ENCODE results near the gene JMJD1C. TPM values are rescaled to one million over a fixed set of nuclear protein-coding genes. Genes with fewer than 3 reads are reported as not detected.

Gene JMJD1C
- polyA plus RNA-seq, 2 donors = 22.0 to 49.1 TPM

DNA sequence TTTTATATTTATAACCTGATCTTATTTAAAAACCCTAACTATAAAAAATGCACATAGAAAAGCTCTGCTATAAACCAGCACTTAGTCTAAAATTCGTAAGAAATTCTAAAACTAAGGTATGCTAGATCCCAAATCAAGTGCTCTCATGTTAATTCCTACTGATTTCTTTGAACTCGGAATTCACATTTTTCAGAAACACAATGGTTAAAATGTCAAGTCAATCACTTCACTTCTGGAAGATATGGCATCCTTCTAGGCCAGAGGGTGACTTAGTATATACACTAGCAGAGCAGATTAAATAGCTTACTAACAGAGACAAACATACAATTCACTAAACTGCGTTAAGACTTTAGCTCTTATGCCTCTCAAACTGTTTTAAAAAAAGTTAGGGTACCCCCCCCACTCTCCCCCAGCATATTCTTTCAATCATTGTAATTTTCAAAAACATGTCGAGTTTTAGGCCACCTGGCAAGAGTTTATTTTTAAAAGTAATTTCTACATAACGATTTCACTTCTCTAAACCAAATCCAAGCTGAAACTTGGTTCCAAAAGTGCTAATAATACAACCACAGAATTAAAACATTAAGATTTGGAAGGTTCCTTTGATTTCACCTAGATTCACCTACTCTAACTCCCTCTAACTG, 203.2 kb downstream of the JMJD1C start:
- Histone ChIP-seq H3K27me3 (ENCODE audit: control insufficient read depth in 1 of 2, insufficient read depth in 2 of 2, low read length in 2 of 2) (no peaks in the 10 kb centered on the region), H3K36me3 (ENCODE audit: control insufficient read depth in 2 of 2, insufficient read depth in 2 of 2, low read length in 1 of 2) (no peaks in the 10 kb centered on the region), H3K4me3 (ENCODE audit: low read depth in 1 of 2, low read length in 2 of 2) (no peak overlapping the region), H3K9me3 (ENCODE audit: control insufficient read depth in 2 of 2, insufficient read depth in 1 of 2, low read depth in 1 of 2, low read length in 1 of 2) (no peaks in the 10 kb centered on the region), H3K27ac (ENCODE audit: low read depth in 2 of 2, low read length in 1 of 2) (no peak overlapping the region), H3K4me1 (ENCODE audit: control insufficient read depth in 2 of 2, insufficient read depth in 2 of 2, low read length in 1 of 2) (no peaks in the 10 kb centered on the region)
- 65 to 72% methylated on average over 5 of the region's 5 CpGs for WGBS, 2 donors

DNA sequence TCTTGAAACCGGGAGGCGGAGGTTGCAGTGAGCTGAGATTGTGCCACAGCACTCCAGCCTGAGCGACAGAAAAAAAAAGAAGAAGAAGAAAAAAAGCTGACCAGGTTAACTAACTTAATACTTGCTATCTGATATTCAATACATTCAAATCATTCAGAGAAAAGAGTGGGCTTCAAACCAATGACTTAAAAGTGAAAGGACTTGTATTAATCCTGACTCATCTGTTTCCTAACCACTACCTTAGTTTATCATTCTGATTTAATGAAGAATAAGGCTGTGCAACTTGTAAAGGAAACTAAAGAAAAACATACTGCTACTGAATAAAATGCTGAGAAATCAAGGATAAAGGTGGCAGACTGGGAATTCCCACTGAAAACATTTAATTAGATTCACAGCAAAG, 204.3 kb downstream of the JMJD1C start:
- Histone ChIP-seq H3K4me3 (ENCODE audit: low read depth in 1 of 2, low read length in 2 of 2) (no peak overlapping the region), H3K4me1 (ENCODE audit: control insufficient read depth in 2 of 2, insufficient read depth in 2 of 2, low read length in 1 of 2) (no peaks in the 10 kb centered on the region), H3K27ac (ENCODE audit: low read depth in 2 of 2, low read length in 1 of 2) (peak overlapping the region in 1 of 2 donors; percentile 42), H3K27me3 (ENCODE audit: control insufficient read depth in 1 of 2, insufficient read depth in 2 of 2, low read length in 2 of 2) (no peaks in the 10 kb centered on the region), H3K36me3 (ENCODE audit: control insufficient read depth in 2 of 2, insufficient read depth in 2 of 2, low read length in 1 of 2) (no peaks in the 10 kb centered on the region), H3K9me3 (ENCODE audit: control insufficient read depth in 2 of 2, insufficient read depth in 1 of 2, low read depth in 1 of 2, low read length in 1 of 2) (no peaks in the 10 kb centered on the region)
- 78 to 85% methylated on average over 3 of the region's 3 CpGs for WGBS, 2 donors

DNA sequence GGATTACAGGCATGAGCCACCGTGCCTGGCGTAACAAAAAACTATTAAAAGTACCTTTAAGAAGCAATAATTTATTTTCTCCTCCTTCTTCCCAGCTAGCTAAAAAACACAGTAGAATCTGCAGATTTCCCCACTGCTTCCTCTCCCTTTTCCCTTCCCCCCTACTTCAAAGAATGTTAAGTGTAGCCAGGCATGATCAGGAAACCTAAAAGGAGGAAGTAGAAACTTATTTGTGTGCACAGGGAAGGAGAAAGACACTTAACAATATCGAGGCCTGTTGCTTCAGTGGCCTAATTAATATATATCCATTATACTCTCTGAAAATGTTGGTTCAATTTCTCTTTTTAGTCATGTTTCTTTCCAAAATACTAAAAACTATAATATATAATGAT, 204.9 kb downstream of the JMJD1C start:
- no peak overlapping the region for H3K4me3 ChIP-seq (ENCODE audit: low read depth in 1 of 2, low read length in 2 of 2)
- no peaks in the 10 kb centered on the region for H3K36me3 ChIP-seq (ENCODE audit: control insufficient read depth in 2 of 2, insufficient read depth in 2 of 2, low read length in 1 of 2)
- peak overlapping the region; percentile 13 to 37 for H3K27ac ChIP-seq (ENCODE audit: low read depth in 2 of 2, low read length in 1 of 2)
- WGBS, 2 donors = 71 to 81% methylated on average over 3 of the region's 3 CpGs
- no peaks in the 10 kb centered on the region for H3K9me3 ChIP-seq (ENCODE audit: control insufficient read depth in 2 of 2, insufficient read depth in 1 of 2, low read depth in 1 of 2, low read length in 1 of 2)
- H3K27me3 ChIP-seq (ENCODE audit: control insufficient read depth in 1 of 2, insufficient read depth in 2 of 2, low read length in 2 of 2) = no peaks in the 10 kb centered on the region
- H3K4me1 ChIP-seq (ENCODE audit: control insufficient read depth in 2 of 2, insufficient read depth in 2 of 2, low read length in 1 of 2) = no peaks in the 10 kb centered on the region

DNA sequence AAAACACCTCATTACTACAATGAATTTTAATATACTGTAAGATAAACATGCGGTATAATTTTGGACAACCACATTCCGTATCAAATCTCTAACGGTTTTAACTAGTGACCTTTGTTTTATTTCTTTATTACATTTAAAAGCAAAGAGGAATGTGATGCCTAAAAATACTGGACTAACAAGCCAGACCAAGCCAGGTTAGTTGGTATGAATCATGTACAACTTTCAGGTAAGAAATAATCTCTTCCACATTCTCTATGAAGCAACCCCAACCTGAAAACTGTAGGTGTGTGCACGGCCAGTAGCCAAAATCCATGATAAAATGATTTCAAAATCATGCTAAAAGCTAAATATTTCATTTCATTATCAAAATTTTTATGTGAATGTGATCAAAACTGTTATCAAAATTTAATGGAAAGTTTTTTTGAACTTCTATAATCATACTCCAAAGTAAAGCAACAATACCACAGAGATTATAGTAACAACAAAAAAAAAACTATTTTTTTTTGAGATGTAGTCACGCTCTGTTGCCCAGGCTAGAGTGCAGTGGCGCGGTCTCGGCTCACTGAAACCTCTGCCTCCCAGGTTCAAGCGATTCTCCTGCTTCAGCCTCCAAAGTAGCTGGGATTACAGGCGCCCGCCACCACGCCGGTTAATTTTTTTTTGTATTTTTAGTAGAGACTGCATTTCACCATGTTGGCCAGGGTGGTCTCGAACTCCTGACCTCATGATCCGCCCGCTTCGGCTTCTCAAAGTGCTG, 205.5 kb downstream of the JMJD1C start:
- Histone ChIP-seq H3K4me1 (ENCODE audit: control insufficient read depth in 2 of 2, insufficient read depth in 2 of 2, low read length in 1 of 2) (no peaks in the 10 kb centered on the region), H3K27ac (ENCODE audit: low read depth in 2 of 2, low read length in 1 of 2) (peak overlapping the region; percentile 22 to 37), H3K9me3 (ENCODE audit: control insufficient read depth in 2 of 2, insufficient read depth in 1 of 2, low read depth in 1 of 2, low read length in 1 of 2) (no peaks in the 10 kb centered on the region), H3K36me3 (ENCODE audit: control insufficient read depth in 2 of 2, insufficient read depth in 2 of 2, low read length in 1 of 2) (no peaks in the 10 kb centered on the region), H3K4me3 (ENCODE audit: low read depth in 1 of 2, low read length in 2 of 2) (no peak overlapping the region), H3K27me3 (ENCODE audit: control insufficient read depth in 1 of 2, insufficient read depth in 2 of 2, low read length in 2 of 2) (no peaks in the 10 kb centered on the region)
- 85 to 88% methylated on average over 17 of the region's 17 CpGs for WGBS, 2 donors

DNA sequence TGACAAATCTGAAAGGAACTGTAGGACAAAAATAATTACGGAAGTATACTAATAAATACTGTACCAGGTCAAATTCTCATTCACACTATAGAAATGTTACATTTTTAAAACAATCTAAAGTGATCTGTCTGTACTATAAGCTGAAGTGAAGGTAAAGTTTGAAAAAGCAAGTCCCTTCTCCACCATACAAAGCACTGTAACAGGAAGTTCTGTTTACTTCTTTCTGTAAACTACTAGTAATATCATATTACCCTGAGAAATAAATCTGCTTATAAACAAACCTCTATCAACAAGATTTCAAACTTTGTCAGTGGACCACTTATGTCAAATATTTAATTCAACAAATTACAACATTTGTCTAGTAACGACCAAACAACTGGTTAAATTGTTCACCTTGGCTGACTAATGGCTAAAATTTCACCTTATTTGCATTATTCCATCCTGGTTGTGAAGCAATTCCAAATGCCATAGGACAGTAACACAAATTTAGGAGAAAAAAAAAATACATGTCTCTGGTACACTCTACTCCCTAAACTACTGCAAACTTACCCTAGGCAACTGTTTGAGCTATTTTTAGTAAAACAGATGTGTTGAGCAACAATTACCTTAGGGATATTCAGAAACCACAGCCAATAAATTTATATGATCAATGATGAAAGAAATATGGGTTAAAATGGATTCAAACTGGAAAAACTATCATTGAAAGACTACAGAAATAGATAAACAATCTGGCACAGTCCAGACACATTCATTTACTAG, 206.7 kb downstream of the JMJD1C start:
- Histone ChIP-seq H3K27me3 (ENCODE audit: control insufficient read depth in 1 of 2, insufficient read depth in 2 of 2, low read length in 2 of 2) (no peaks in the 10 kb centered on the region), H3K36me3 (ENCODE audit: control insufficient read depth in 2 of 2, insufficient read depth in 2 of 2, low read length in 1 of 2) (no peaks in the 10 kb centered on the region), H3K27ac (ENCODE audit: low read depth in 2 of 2, low read length in 1 of 2) (no peak overlapping the region), H3K9me3 (ENCODE audit: control insufficient read depth in 2 of 2, insufficient read depth in 1 of 2, low read depth in 1 of 2, low read length in 1 of 2) (no peaks in the 10 kb centered on the region), H3K4me1 (ENCODE audit: control insufficient read depth in 2 of 2, insufficient read depth in 2 of 2, low read length in 1 of 2) (no peaks in the 10 kb centered on the region), H3K4me3 (ENCODE audit: low read depth in 1 of 2, low read length in 2 of 2) (no peak overlapping the region)
- WGBS, 2 donors = 79 to 88% methylated on average over 2 of the region's 2 CpGs

DNA sequence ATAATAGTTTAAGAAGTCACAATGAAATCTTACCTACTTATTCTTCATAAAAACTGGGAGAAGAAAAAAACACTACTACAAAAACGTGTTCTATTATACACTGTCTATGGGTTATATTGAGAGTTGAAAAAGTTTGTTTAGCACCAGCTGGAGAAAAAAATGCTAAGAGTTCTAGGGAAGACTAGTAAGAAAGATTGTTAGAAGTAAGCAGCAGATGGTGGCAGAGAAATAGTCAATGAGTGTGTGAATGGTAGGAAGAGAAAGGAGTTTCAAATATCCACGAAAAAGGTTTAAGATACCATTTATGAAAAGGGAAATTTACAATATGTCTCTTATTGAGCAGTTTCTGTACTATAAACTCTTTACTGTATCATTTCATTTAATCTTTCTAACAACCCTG, 208.0 kb downstream of the JMJD1C start:
- Histone ChIP-seq H3K4me3 (ENCODE audit: low read depth in 1 of 2, low read length in 2 of 2) (no peak overlapping the region), H3K27me3 (ENCODE audit: control insufficient read depth in 1 of 2, insufficient read depth in 2 of 2, low read length in 2 of 2) (no peaks in the 10 kb centered on the region), H3K36me3 (ENCODE audit: control insufficient read depth in 2 of 2, insufficient read depth in 2 of 2, low read length in 1 of 2) (no peaks in the 10 kb centered on the region), H3K9me3 (ENCODE audit: control insufficient read depth in 2 of 2, insufficient read depth in 1 of 2, low read depth in 1 of 2, low read length in 1 of 2) (no peaks in the 10 kb centered on the region), H3K4me1 (ENCODE audit: control insufficient read depth in 2 of 2, insufficient read depth in 2 of 2, low read length in 1 of 2) (no peaks in the 10 kb centered on the region), H3K27ac (ENCODE audit: low read depth in 2 of 2, low read length in 1 of 2) (no peak overlapping the region)
- 71 to 76% methylated on average over 2 of the region's 2 CpGs for WGBS, 2 donors

DNA sequence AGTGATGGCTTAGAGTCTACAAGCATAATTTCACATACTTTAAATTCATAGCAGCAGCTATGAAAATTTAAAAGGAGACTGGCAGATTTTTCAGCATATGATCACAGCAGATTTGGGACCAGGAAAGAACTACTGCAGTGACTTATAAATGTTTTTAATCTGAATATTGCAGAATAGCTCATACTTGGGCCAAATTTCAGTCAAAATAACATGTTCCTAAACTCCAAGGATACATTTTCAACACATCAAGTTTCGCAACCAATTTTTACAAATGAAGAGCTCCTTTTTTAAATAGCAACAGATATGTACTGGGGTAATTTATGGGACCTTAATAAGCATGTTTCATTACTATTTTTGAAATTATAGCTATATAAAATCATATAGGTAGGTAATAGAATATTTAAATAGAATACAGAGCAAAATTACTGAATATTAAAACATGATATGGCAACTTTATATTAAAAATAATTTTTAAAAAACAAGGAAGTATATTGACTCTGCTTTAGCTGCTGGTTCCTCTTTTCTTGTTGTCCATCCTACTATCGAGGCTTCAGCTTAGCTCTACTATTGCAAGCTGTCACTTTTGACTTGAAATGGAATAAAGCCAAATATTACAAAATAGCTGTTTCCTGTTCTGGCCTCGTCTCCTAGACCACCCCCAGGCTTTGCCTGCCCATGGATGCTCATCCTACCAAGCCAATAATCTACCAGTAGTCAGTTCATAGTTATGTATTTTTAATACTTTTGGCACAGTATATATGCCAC, 209.6 kb downstream of the JMJD1C start:
- Histone ChIP-seq H3K4me3 (ENCODE audit: low read depth in 1 of 2, low read length in 2 of 2) (no peak overlapping the region), H3K9me3 (ENCODE audit: control insufficient read depth in 2 of 2, insufficient read depth in 1 of 2, low read depth in 1 of 2, low read length in 1 of 2) (no peaks in the 10 kb centered on the region), H3K27me3 (ENCODE audit: control insufficient read depth in 1 of 2, insufficient read depth in 2 of 2, low read length in 2 of 2) (no peaks in the 10 kb centered on the region), H3K27ac (ENCODE audit: low read depth in 2 of 2, low read length in 1 of 2) (peak overlapping the region in 1 of 2 donors; percentile 16), H3K36me3 (ENCODE audit: control insufficient read depth in 2 of 2, insufficient read depth in 2 of 2, low read length in 1 of 2) (no peaks in the 10 kb centered on the region), H3K4me1 (ENCODE audit: control insufficient read depth in 2 of 2, insufficient read depth in 2 of 2, low read length in 1 of 2) (no peaks in the 10 kb centered on the region)
- WGBS, 2 donors = 31 to 35% methylated on average over 3 of the region's 3 CpGs

DNA sequence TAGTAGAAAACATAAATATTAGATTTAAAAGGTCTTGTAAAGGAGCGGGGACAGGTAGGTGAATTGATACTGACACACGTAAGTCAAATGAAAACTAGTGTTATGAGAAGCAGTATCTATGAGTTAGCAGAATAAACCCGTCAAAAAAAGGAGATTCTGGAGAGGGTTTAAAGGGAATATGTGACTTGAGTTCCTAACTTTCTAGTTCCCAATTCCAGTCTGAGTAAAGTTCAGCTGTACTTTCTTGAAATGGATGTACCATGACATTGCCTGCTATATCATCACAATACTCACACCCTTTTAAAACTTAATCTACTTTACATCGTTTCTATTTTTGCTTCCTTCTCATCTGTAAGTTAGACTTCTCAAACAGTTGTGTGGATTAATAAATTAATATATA, 210.5 kb downstream of the JMJD1C start:
- H3K27ac ChIP-seq (ENCODE audit: low read depth in 2 of 2, low read length in 1 of 2) = no peak overlapping the region
- no peaks in the 10 kb centered on the region for H3K9me3 ChIP-seq (ENCODE audit: control insufficient read depth in 2 of 2, insufficient read depth in 1 of 2, low read depth in 1 of 2, low read length in 1 of 2)
- no peaks in the 10 kb centered on the region for H3K4me1 ChIP-seq (ENCODE audit: control insufficient read depth in 2 of 2, insufficient read depth in 2 of 2, low read length in 1 of 2)
- no peak overlapping the region for H3K4me3 ChIP-seq (ENCODE audit: low read depth in 1 of 2, low read length in 2 of 2)
- H3K36me3 ChIP-seq (ENCODE audit: control insufficient read depth in 2 of 2, insufficient read depth in 2 of 2, low read length in 1 of 2) = no peaks in the 10 kb centered on the region
- WGBS, 2 donors = 79 to 87% methylated on average over 4 of the region's 4 CpGs
- no peaks in the 10 kb centered on the region for H3K27me3 ChIP-seq (ENCODE audit: control insufficient read depth in 1 of 2, insufficient read depth in 2 of 2, low read length in 2 of 2)

DNA sequence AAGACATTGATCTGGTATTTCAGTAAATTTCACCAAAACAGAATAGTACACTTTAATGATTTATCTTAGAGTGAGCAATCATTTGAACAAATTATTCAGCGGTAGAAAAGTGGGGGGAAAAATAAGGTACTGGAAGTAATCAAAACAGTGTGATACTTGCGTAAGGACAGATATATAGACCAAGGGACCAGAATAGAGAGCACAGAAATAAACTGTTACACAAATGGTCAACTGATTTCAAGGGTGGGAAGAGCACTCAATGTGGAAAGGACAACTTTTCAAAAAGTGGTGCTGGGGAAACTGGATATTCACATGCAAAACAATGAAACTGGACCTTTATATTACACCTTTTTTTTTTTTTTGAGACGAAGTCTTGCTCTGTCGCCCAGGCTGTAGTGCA, 212.7 kb downstream of the JMJD1C start:
- Histone ChIP-seq H3K9me3 (ENCODE audit: control insufficient read depth in 2 of 2, insufficient read depth in 1 of 2, low read depth in 1 of 2, low read length in 1 of 2) (no peaks in the 10 kb centered on the region), H3K27ac (ENCODE audit: low read depth in 2 of 2, low read length in 1 of 2) (no peak overlapping the region), H3K36me3 (ENCODE audit: control insufficient read depth in 2 of 2, insufficient read depth in 2 of 2, low read length in 1 of 2) (peaks cover 0 to 4% of the 10 kb centered on the region in 2 donors), H3K4me3 (ENCODE audit: low read depth in 1 of 2, low read length in 2 of 2) (no peak overlapping the region), H3K27me3 (ENCODE audit: control insufficient read depth in 1 of 2, insufficient read depth in 2 of 2, low read length in 2 of 2) (no peaks in the 10 kb centered on the region), H3K4me1 (ENCODE audit: control insufficient read depth in 2 of 2, insufficient read depth in 2 of 2, low read length in 1 of 2) (no peaks in the 10 kb centered on the region)
- WGBS, 2 donors = 97 to 98% methylated on average over 4 of the region's 4 CpGs

All from esophagus (tissue), 2 donors.